ENCODE results near the gene BABAM2. TPM values are rescaled to one million over a fixed set of nuclear protein-coding genes. Genes with fewer than 3 reads are reported as not detected.

Gene BABAM2
- total RNA-seq, 1 donor from 2014 or later: 58.9 TPM

DNA sequence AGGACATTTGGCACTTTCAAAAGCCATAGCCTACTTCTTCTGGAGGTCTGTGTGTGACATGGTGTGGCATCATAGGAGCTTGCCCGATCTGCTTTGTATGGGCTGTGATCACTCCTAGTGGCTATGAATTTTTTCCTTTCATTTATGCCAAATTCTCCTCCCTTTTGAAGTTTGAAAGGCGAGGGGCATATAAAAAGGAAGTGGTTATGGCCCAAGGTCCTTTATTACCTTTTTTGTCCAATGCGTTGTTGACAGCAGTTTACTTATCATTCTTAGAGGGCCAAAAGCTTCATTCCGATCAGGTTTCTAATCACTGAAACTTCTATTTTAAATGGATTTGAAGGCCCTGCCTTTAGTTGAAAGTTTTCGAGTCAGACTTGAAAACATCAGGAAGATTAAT is 277.8 kb downstream of the BABAM2 start:
- intact Hi-C loops (cut with micrococcal nuclease): loop anchor here (10.0 kb wide), 1 partner anchor 46 kb away; no protein-coding TSS in a partner anchor
- no peaks in the 10 kb centered on the region for H3K9me3 ChIP-seq (replicated peaks)
- TF ChIP-seq, protein P1, sequence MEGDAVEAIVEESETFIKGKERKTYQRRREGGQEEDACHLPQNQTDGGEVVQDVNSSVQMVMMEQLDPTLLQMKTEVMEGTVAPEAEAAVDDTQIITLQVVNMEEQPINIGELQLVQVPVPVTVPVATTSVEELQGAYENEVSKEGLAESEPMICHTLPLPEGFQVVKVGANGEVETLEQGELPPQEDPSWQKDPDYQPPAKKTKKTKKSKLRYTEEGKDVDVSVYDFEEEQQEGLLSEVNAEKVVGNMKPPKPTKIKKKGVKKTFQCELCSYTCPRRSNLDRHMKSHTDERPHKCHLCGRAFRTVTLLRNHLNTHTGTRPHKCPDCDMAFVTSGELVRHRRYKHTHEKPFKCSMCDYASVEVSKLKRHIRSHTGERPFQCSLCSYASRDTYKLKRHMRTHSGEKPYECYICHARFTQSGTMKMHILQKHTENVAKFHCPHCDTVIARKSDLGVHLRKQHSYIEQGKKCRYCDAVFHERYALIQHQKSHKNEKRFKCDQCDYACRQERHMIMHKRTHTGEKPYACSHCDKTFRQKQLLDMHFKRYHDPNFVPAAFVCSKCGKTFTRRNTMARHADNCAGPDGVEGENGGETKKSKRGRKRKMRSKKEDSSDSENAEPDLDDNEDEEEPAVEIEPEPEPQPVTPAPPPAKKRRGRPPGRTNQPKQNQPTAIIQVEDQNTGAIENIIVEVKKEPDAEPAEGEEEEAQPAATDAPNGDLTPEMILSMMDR (IDR thresholded peaks at IDR 0.05; ENCODE audit: borderline replicate concordance): no peak
- no peak overlapping the region for H3K4me3 ChIP-seq
- DNase-seq: no peak
- H3K4me1 ChIP-seq: peaks cover 27% of the 10 kb centered on the region
- no peaks in the 10 kb centered on the region for H3K27me3 ChIP-seq (ENCODE audit: low read depth)
- no peak overlapping the region for H3K27ac ChIP-seq (replicated peaks)
- no peaks in the 10 kb centered on the region for H3K36me3 ChIP-seq

DNA sequence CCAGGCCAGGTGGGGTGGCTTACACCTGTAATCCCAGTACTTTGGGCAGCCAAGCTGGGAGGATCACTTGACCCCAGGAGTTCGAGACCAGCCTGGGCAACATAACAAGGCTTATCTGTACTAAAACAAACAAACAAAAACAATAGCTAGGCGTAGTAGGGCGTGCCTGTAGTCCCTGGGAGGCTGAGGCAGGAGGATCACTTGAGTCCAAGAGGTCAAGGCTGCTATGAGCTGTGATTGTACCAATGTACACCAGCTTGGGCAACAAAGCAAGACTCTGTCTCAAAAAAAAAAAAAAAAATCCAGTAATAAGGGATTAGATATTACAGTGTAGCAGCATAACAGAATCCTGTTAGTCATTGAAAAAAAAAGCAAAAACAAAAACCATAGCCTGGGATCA is 279.0 kb downstream of the BABAM2 start:
- TF ChIP-seq, protein P1 (IDR thresholded peaks at IDR 0.05; ENCODE audit: borderline replicate concordance): no peak
- no peaks in the 10 kb centered on the region for H3K27me3 ChIP-seq (ENCODE audit: low read depth)
- no peak overlapping the region for H3K27ac ChIP-seq (replicated peaks)
- no peak overlapping the region for H3K4me3 ChIP-seq
- DNase-seq: no peak
- H3K9me3 ChIP-seq (replicated peaks): no peaks in the 10 kb centered on the region
- no peaks in the 10 kb centered on the region for H3K36me3 ChIP-seq
- intact Hi-C loops (cut with micrococcal nuclease): loop anchor here (10.0 kb wide), 1 partner anchor 45 kb away; no protein-coding TSS in a partner anchor
- peaks cover 15% of the 10 kb centered on the region for H3K4me1 ChIP-seq

DNA sequence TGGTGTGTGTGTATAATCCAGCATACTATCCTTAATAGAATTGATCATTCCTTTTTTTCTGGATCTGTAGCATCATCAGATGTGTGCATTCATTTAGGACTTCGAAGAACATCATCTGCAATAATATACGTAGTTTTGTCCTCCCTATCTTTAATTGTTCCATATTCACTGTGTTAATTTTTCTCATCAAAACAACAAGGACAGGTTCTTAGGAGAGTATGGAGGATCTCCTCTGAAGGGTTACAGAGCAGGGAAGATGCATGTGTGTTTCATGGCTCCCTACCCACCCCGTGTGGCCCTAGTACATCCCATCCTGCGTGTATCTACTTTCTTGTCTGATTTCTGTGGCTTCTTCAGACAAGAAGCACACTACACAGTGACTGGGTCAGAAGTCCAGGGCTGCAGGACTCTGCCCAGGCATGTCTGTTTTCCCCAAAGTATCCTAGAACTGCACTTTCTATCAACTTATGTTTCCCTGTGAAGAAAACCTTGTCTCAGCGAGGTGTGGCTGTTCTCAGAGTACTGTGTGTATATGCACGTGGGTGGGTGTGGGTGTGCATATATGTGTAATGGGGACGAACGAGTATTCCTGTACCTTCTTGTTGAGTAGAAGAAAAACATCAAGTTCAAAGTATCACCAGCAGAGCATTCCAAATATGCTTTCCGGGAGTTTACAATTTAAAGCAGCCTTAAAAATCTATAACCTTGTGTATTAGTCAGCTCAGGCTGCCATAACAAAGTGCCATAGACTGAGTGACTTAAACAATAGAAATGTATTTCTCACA is 281.8 kb downstream of the BABAM2 start:
- no peak for DNase-seq
- Histone ChIP-seq H3K9me3 (replicated peaks) (peaks cover 9% of the 10 kb centered on the region), H3K36me3 (no peaks in the 10 kb centered on the region), H3K4me3 (no peak overlapping the region), H3K27me3 (ENCODE audit: low read depth) (no peaks in the 10 kb centered on the region), H3K27ac (replicated peaks) (no peak overlapping the region), H3K4me1 (no peaks in the 10 kb centered on the region)
- intact Hi-C loops (cut with micrococcal nuclease): no loop called here
- TF ChIP-seq, protein P1 (IDR thresholded peaks at IDR 0.05; ENCODE audit: borderline replicate concordance): no peak

DNA sequence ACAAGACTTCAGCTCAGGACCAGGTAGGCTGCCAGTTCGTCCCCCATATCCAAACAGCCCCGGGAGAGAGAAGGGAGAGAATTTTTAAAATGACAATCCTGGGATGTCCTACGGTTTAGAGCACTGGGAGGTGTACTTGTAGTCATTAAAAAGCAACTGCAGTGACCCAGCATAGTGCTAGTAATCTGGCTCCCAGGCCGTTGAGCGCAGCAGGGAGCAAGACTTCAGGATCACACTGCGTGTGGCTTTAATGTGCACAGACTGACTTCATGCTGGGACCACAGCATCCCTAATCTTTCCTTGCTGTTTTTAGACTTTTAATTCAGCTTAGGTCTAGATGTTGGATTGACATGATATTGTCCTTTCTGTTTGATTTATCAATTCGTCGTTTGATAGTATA is 282.8 kb downstream of the BABAM2 start:
- Histone ChIP-seq H3K4me1 (no peaks in the 10 kb centered on the region), H3K36me3 (no peaks in the 10 kb centered on the region), H3K4me3 (no peak overlapping the region), H3K27me3 (ENCODE audit: low read depth) (no peaks in the 10 kb centered on the region), H3K27ac (replicated peaks) (no peak overlapping the region), H3K9me3 (replicated peaks) (peaks cover 11% of the 10 kb centered on the region)
- no peak for DNase-seq
- TF ChIP-seq, protein P1 (IDR thresholded peaks at IDR 0.05; ENCODE audit: borderline replicate concordance): no peak
- intact Hi-C loops (cut with micrococcal nuclease): no loop called here

DNA sequence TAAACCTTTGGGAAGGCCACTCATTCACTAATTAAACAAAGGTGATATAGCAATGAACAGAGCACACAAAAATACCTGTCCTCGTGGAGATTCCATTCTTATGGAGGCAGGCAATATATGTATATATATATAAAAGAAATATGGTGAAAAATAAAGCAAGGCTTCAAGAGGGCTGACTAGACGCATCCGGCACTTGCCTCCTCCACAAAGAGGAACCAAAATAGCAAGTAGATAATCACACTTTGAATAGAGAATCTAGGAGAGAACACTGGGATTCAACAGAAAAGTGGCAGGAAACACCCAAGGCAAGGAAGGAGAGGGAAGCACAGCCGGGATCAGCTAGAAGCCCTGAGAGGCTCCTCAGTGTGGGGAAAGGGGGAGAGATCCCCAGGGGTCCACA is 283.7 kb downstream of the BABAM2 start:
- H3K36me3 ChIP-seq: no peaks in the 10 kb centered on the region
- no peaks in the 10 kb centered on the region for H3K4me1 ChIP-seq
- H3K9me3 ChIP-seq (replicated peaks): peaks cover 11% of the 10 kb centered on the region
- H3K27me3 ChIP-seq (ENCODE audit: low read depth): no peaks in the 10 kb centered on the region
- no peak for DNase-seq
- no peak overlapping the region for H3K4me3 ChIP-seq
- TF ChIP-seq, protein P1 (IDR thresholded peaks at IDR 0.05; ENCODE audit: borderline replicate concordance): no peak
- H3K27ac ChIP-seq (replicated peaks): no peak overlapping the region
- intact Hi-C loops (cut with micrococcal nuclease): no loop called here

Measured in left ventricle myocardium inferior (tissue), 1 donor.